Nephron (organoid): ENCODE results near the gene MRPL1.

Experiments
- H3K27ac Mint-ChIP-seq, 3 experiments: 2 replicates each; pipeline ENCODE4 v1.8.0; 2020; ENCODE audit warnings: mixed read lengths in 3 of 3, mild to moderate bottlenecking in 2 of 3, moderate library complexity in 1 of 3
- H3K27me3 Mint-ChIP-seq: 2 replicates; pipeline ENCODE4 v1.8.0; 2021; ENCODE audit warnings: low read depth, mild to moderate bottlenecking, moderate library complexity, mixed read lengths
- H3K36me3 Mint-ChIP-seq: 2 replicates; pipeline ENCODE4 v1.8.0; 2020; ENCODE audit warnings: low read depth, mixed read lengths
- H3K4me1 Mint-ChIP-seq: 2 replicates; pipeline ENCODE4 v1.8.0; 2020; ENCODE audit warnings: mixed read lengths
- H3K4me3 Mint-ChIP-seq, 3 experiments: 2 replicates each; pipeline ENCODE4 v1.8.0; 2020; ENCODE audit warnings: mild to moderate bottlenecking in 3 of 3, mixed read lengths in 3 of 3, moderate library complexity in 2 of 3
- H3K9me3 Mint-ChIP-seq: 2 replicates; pipeline ENCODE4 v1.8.0; 2020; ENCODE audit warnings: mixed read lengths
- CTCF ChIP-seq, 3 experiments: fragments of 200-600 bp; sonication (generic); IDR thresholded peaks; one replicate each; pipeline ENCODE4 v1.5.0; 2021; ENCODE audit warnings: antibody characterized with exemption in 3 of 3; ENCODE audit not compliant: unreplicated experiment in 3 of 3

MRPL1 gene

GRCh38 chr4:77826275-77826674 lies 36.4 kb upstream of the MRPL1 start:
- TF ChIP-seq CTCF (IDR thresholded peaks at IDR 0.05; ENCODE audit: unreplicated experiment in 3 of 3) = no peak
- peaks cover 3% of the 10 kb centered on the region for H3K27me3 Mint-ChIP-seq
- H3K36me3 Mint-ChIP-seq = no peaks in the 10 kb centered on the region
- no peak overlapping the region for H3K27ac Mint-ChIP-seq
- no peak overlapping the region for H3K4me3 Mint-ChIP-seq
- H3K9me3 Mint-ChIP-seq = no peaks in the 10 kb centered on the region
- peaks cover 8% of the 10 kb centered on the region for H3K4me1 Mint-ChIP-seq

- no peaks in the 10 kb centered on the region for H3K4me1 Mint-ChIP-seq
- H3K27me3 Mint-ChIP-seq = peaks cover 3% of the 10 kb centered on the region
- no peak overlapping the region for H3K27ac Mint-ChIP-seq
- TF ChIP-seq CTCF (IDR thresholded peaks at IDR 0.05; ENCODE audit: unreplicated experiment in 3 of 3) = no peak
- H3K36me3 Mint-ChIP-seq = no peaks in the 10 kb centered on the region
- H3K9me3 Mint-ChIP-seq = no peaks in the 10 kb centered on the region
- no peak overlapping the region for H3K4me3 Mint-ChIP-seq
These were observed 35.3 kb upstream of the MRPL1 start for GRCh38 chr4:77827343-77827742.

- Mint-ChIP-seq H3K4me1 (no peaks in the 10 kb centered on the region), H3K27me3 (peaks cover 4% of the 10 kb centered on the region), H3K36me3 (no peaks in the 10 kb centered on the region), H3K9me3 (no peaks in the 10 kb centered on the region), H3K4me3 (no peak overlapping the region), H3K27ac (no peak overlapping the region)
- TF ChIP-seq CTCF (IDR thresholded peaks at IDR 0.05; ENCODE audit: unreplicated experiment in 3 of 3) = no peak
These were observed 29.4 kb upstream of the MRPL1 start for GRCh38 chr4:77833126-77833724.

GRCh38 chr4:77834403-77834802 lies 28.2 kb upstream of the MRPL1 start:
- H3K27ac Mint-ChIP-seq = no peak overlapping the region
- no peaks in the 10 kb centered on the region for H3K9me3 Mint-ChIP-seq
- no peaks in the 10 kb centered on the region for H3K36me3 Mint-ChIP-seq
- no peaks in the 10 kb centered on the region for H3K4me1 Mint-ChIP-seq
- TF ChIP-seq CTCF (IDR thresholded peaks at IDR 0.05; ENCODE audit: unreplicated experiment in 3 of 3) = no peak
- no peak overlapping the region for H3K4me3 Mint-ChIP-seq
- peaks cover 4% of the 10 kb centered on the region for H3K27me3 Mint-ChIP-seq

GRCh38 chr4:77843628-77844027 lies 19.0 kb upstream of the MRPL1 start:
- Mint-ChIP-seq H3K4me1 (no peaks in the 10 kb centered on the region), H3K4me3 (no peak overlapping the region), H3K36me3 (no peaks in the 10 kb centered on the region), H3K9me3 (no peaks in the 10 kb centered on the region), H3K27ac (peak overlapping the region in 1 of 3 experiments; percentile 54), H3K27me3 (peaks cover 4% of the 10 kb centered on the region)
- no peak for TF ChIP-seq CTCF (IDR thresholded peaks at IDR 0.05; ENCODE audit: unreplicated experiment in 3 of 3)

- no peaks in the 10 kb centered on the region for H3K36me3 Mint-ChIP-seq
- H3K4me3 Mint-ChIP-seq = no peak overlapping the region
- peaks cover 4% of the 10 kb centered on the region for H3K27me3 Mint-ChIP-seq
- H3K4me1 Mint-ChIP-seq = no peaks in the 10 kb centered on the region
- no peaks in the 10 kb centered on the region for H3K9me3 Mint-ChIP-seq
- no peak overlapping the region for H3K27ac Mint-ChIP-seq
- TF ChIP-seq CTCF (IDR thresholded peaks at IDR 0.05; ENCODE audit: unreplicated experiment in 3 of 3) = no peak
These were observed 18.3 kb upstream of the MRPL1 start for GRCh38 chr4:77844363-77844762.
